Nephron (organoid): Measurements from ENCODE around the gene VAT1.

Source experiments
- H3K27ac Mint-ChIP-seq, 3 experiments: 2 replicates each; pipeline ENCODE4 v1.8.0; 2020; ENCODE audit warnings: mixed read lengths in 3 of 3, mild to moderate bottlenecking in 2 of 3, moderate library complexity in 1 of 3
- H3K27me3 Mint-ChIP-seq: 2 replicates; pipeline ENCODE4 v1.8.0; 2021; ENCODE audit warnings: low read depth, mild to moderate bottlenecking, moderate library complexity, mixed read lengths
- H3K36me3 Mint-ChIP-seq: 2 replicates; pipeline ENCODE4 v1.8.0; 2020; ENCODE audit warnings: low read depth, mixed read lengths
- H3K4me1 Mint-ChIP-seq: 2 replicates; pipeline ENCODE4 v1.8.0; 2020; ENCODE audit warnings: mixed read lengths
- H3K4me3 Mint-ChIP-seq, 3 experiments: 2 replicates each; pipeline ENCODE4 v1.8.0; 2020; ENCODE audit warnings: mild to moderate bottlenecking in 3 of 3, mixed read lengths in 3 of 3, moderate library complexity in 2 of 3
- H3K9me3 Mint-ChIP-seq: 2 replicates; pipeline ENCODE4 v1.8.0; 2020; ENCODE audit warnings: mixed read lengths
- TF ChIP-seq, protein P1 (sequence below), 3 experiments: fragments of 200-600 bp; sonication (generic); IDR thresholded peaks; one replicate each; pipeline ENCODE4 v1.5.0; 2021; ENCODE audit warnings: antibody characterized with exemption in 3 of 3; ENCODE audit not compliant: unreplicated experiment in 3 of 3

The VAT1 gene

DNA sequence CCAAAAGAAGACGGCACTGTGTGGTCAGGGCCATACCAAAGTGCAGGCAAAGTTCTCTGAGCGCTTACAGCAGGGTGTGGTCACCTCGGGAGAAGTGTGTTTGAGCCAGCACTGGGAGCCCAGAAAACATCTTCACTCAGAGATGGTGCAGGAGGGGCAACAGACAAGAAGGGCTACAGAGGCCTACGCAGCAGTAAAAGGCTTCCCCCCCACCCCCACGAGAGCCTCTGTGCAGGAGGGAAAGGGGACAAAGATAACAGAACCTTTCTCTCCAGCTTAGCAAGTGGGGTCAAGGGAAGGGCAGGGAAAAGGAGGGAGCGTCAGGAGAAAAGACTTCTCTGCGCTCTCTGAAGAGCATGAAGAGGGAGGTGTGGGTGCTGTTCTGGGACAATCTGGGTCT is 2.8 kb downstream of the VAT1 start:
- Mint-ChIP-seq H3K27me3 (no peaks in the 10 kb centered on the region), H3K27ac (peak overlapping the region; percentile 74 to 91 (median 86)), H3K36me3 (peaks cover 24% of the 10 kb centered on the region), H3K9me3 (no peaks in the 10 kb centered on the region), H3K4me1 (peaks cover 31% of the 10 kb centered on the region), H3K4me3 (peak overlapping the region; percentile 93 to 95 (median 95))
- TF ChIP-seq, protein P1, sequence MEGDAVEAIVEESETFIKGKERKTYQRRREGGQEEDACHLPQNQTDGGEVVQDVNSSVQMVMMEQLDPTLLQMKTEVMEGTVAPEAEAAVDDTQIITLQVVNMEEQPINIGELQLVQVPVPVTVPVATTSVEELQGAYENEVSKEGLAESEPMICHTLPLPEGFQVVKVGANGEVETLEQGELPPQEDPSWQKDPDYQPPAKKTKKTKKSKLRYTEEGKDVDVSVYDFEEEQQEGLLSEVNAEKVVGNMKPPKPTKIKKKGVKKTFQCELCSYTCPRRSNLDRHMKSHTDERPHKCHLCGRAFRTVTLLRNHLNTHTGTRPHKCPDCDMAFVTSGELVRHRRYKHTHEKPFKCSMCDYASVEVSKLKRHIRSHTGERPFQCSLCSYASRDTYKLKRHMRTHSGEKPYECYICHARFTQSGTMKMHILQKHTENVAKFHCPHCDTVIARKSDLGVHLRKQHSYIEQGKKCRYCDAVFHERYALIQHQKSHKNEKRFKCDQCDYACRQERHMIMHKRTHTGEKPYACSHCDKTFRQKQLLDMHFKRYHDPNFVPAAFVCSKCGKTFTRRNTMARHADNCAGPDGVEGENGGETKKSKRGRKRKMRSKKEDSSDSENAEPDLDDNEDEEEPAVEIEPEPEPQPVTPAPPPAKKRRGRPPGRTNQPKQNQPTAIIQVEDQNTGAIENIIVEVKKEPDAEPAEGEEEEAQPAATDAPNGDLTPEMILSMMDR (IDR thresholded peaks at IDR 0.05; ENCODE audit: unreplicated experiment in 3 of 3) = no peak

- Mint-ChIP-seq H3K27ac (peak overlapping the region; percentile 7 to 74 (median 71)), H3K4me3 (peak overlapping the region; percentile 6 to 68 (median 62)), H3K36me3 (peaks cover 24% of the 10 kb centered on the region), H3K4me1 (peaks cover 28% of the 10 kb centered on the region), H3K27me3 (no peaks in the 10 kb centered on the region), H3K9me3 (no peaks in the 10 kb centered on the region)
- TF ChIP-seq, protein P1 (IDR thresholded peaks at IDR 0.05; ENCODE audit: unreplicated experiment in 3 of 3) = no peak
These were observed 3.3 kb downstream of the VAT1 start for GRCh38 chr17:43018932-43019331.

GRCh38 chr17:43018008-43018853 is 4.0 kb downstream of the VAT1 start:
- peaks cover 28% of the 10 kb centered on the region for H3K4me1 Mint-ChIP-seq

DNA sequence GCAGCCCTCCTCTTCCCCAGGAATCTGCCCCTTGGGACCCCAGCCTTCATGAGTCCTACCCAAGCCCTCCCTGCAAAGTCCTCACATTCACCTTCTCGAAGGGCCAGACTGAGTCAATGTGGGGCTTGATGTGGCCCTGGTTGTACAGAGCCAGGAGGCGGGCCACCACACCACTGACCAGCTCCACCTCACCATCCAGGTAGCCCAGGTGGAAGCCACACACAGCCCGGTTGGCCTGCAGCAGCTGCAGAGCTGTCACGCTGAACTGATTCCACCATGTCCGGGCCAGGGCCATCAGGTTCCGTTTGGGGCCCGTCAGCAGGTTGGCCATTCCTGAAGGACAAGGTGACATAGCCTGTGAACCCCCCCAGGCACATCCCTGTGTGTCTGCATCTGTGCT is 6.0 kb downstream of the VAT1 start:
- TF ChIP-seq, protein P1 (IDR thresholded peaks at IDR 0.05; ENCODE audit: unreplicated experiment in 3 of 3) = no peak
- H3K4me3 Mint-ChIP-seq = no peak overlapping the region
- no peaks in the 10 kb centered on the region for H3K9me3 Mint-ChIP-seq
- no peak overlapping the region for H3K27ac Mint-ChIP-seq
- peaks cover 28% of the 10 kb centered on the region for H3K4me1 Mint-ChIP-seq
- H3K36me3 Mint-ChIP-seq = peaks cover 24% of the 10 kb centered on the region
- H3K27me3 Mint-ChIP-seq = no peaks in the 10 kb centered on the region

More at GRCh38 chr17:43018008-43018853, 4.0 kb downstream of the VAT1 start:
- H3K36me3 Mint-ChIP-seq = peaks cover 24% of the 10 kb centered on the region
- no peaks in the 10 kb centered on the region for H3K27me3 Mint-ChIP-seq
- TF ChIP-seq, protein P1 (IDR thresholded peaks at IDR 0.05; ENCODE audit: unreplicated experiment in 3 of 3) = no peak
- peak overlapping the region; percentile 49 to 68 (median 57) for H3K4me3 Mint-ChIP-seq
- H3K9me3 Mint-ChIP-seq = no peaks in the 10 kb centered on the region
- H3K27ac Mint-ChIP-seq = peak overlapping the region; percentile 7 to 74 (median 71)

DNA sequence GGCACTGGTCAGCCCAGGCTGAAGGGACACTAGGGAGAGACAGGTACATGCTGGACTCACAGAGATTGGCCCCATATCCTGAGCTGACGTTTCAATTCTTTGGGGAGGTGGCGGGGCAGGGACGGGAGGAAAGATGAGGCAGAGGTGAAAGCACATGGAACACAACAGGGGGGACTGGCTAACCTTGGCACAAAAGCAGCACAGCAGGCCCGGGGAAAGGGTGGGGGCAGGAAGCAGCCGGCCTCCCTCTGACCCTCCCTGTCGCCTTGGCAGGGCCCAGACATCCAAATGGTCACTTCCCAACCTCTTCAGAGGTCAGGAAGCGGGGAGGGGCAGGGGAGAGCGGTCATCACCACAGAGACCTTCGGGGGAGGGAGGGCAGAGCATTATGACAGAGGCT is 6.6 kb downstream of the VAT1 start:
- Mint-ChIP-seq H3K36me3 (peaks cover 24% of the 10 kb centered on the region), H3K27ac (no peak overlapping the region), H3K9me3 (no peaks in the 10 kb centered on the region), H3K4me3 (no peak overlapping the region), H3K27me3 (no peaks in the 10 kb centered on the region), H3K4me1 (peaks cover 28% of the 10 kb centered on the region)
- TF ChIP-seq, protein P1 (IDR thresholded peaks at IDR 0.05; ENCODE audit: unreplicated experiment in 3 of 3) = no peak
